NCI-H1436 (cell line): Measurements from ENCODE around the gene MTHFD1L.
"Not testable (repeated sequence)": the region's sequence is repeated elsewhere in the genome, so short reads cannot be mapped to it uniquely, and the experiment has no call there.

Source experiments
- DNase-seq: peaks from one replicate; lab custom pipeline; 2025; lab: John Stamatoyannopoulos, UW

MTHFD1L gene

DNA sequence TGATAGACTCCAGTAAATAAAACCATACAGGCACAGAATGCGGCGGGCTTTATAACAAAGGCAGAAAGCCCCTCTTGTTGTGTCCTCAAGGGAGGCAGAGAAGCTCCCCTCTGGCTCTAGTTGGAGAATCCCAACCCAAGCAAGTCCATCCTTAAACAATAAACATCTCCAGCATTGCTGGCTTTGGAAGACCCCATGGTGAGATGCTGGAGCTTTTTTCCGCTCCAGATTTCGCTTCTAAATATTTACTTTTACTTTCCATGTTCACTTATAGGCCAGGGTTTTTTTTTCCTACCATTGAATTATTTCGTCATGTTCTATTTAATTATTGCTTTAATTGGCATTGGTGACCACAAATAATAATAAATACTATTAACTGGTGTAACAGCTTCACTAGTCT, 176.2 kb downstream of the MTHFD1L start:
- DNase-seq, result no peak

DNA sequence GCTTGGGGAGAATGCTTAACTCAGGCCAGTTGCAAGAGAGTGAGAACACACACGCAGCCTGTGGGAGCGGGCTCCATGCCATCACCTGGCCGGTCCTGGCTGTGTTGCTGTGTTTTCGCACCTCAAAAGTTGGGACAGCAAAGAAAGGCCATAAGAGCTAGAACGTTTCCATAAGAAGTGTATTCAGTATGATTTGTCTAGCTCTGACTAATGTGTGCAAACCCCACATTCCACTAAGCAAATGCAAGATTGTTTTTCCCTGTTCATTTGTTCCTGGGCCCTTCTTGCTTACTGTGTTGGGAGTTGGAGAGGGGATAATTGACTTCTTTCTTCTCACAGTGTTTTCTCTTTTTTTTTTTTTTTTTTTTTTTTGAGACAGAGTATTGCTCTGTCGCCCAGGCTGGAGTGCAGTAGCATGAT, 177.4 kb downstream of the MTHFD1L start:
- not testable (repeated sequence) for DNase-seq

DNA sequence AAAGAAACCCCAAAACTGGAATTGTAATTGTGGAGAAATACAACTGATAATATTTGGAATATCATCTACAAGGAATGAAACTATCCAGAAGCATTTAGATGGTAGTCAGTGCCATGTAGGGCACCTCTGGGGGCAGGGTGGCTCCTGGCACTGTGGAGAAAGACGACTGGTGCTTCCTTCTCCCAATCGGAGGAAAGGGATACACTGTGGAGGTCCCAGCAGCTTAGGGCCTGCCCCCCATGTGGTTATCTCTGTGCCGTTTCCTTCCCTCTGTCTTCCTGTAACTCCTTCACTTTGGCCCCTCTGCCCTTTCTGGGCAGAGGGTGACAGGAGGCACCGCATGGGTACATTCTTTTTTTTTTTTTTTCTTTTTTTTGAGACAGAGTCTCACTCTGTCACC, 178.4 kb downstream of the MTHFD1L start:
- DNase-seq, result no peak

DNA sequence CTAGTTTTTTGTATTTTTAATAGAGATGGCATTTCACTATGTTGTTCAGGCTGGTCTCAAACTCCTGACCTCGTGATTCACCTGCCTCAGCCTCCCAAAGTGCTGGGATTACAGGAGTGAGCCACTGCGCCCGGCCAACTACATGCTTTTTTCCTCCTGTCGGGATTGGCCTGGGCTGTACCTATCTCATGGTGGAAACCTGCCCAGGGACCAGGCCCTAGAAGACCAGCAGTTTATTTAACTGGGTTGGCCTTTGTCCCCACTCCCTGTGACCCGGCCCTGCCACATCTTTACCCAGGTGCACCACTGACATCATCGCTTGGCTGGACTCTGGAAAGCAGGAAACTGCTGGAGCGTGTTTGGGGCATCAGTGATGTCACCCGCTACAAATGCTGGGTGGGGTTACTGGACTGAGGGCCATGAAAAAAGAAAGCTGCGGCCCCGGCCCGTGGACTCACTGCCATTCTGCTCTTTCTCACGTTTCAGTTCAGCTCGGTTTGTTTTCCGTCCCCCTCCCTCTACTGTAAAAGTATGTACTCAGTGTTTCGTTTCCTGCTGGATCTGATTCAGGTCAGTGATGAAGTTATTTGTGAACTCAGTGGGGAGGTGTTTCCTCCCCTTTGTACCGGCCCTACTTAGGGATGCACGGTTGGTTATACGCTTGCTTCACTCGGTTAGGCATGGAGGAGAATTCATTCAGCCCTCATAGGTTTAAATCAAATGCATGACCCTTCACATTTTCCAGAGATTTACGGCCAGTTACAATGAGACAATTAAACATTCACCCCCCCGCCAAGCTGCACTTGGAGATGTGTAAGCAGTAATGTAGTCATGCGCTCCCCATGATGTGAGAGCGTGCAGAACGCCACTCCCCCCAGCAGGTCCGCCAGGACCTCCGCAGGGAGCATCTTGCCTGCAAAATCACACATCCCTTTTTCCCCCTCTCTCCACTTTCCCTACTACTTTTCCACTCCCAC, 179.3 kb downstream of the MTHFD1L start:
- no peak for DNase-seq

- not testable (repeated sequence) for DNase-seq
Measured at GRCh38 chr6:151045511-151046222, 180.2 kb downstream of the MTHFD1L start.

DNA sequence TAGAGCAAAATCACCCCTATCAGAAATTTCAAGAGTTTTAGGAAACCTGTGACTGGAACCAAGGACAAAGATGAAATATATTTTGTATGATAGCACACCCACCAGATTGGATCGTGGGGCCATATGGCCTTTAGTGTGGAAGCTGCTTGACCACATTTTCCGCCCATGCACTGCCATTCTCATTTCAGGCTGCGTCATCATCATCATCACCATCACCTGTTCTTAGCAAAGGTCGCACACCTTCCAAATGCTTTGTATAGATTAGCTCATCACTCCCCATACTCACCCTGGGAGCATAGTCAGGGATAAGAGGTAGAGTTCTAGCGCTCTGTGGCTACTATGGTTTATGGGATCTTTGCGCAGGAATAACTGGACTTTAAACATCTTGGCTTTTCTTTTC, 185.7 kb downstream of the MTHFD1L start:
- no peak for DNase-seq

GRCh38 chr6:151052021-151052646, 186.6 kb downstream of the MTHFD1L start:
- DNase-seq, result no peak

- DNase-seq, result no peak
Measured at GRCh38 chr6:151054306-151054705, 188.8 kb downstream of the MTHFD1L start.

- DNase-seq, result no peak
Measured at GRCh38 chr6:151056230-151056907, 190.9 kb downstream of the MTHFD1L start.

- DNase-seq, result no peak
Measured at GRCh38 chr6:151057061-151057460, 191.6 kb downstream of the MTHFD1L start.

- no peak for DNase-seq
Measured at GRCh38 chr6:151058021-151058733, 192.7 kb downstream of the MTHFD1L start.

DNA sequence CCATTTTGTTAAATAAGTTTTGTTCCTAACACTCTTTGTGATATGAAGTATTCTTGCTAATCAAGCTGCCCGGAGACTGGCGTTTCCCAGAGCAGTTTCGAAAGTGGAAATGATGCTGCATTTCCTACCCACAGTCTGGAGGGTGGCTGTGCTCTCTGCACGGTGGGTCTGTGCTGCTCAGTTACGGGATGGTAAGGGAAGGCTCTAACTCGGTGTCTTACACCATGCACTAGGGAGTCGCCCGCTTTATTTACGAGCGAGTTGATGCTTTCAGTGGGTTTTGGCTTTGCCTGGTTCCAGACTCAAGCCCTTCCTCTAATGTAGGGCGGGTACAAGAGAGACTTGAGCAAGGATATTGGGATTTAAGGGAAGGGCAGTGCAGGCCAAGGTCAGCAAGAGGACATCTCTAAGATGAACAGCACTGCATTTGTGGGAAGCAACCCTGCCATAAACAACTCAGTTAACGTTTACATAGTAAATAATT, 194.2 kb downstream of the MTHFD1L start:
- DNase-seq, result no peak

DNA sequence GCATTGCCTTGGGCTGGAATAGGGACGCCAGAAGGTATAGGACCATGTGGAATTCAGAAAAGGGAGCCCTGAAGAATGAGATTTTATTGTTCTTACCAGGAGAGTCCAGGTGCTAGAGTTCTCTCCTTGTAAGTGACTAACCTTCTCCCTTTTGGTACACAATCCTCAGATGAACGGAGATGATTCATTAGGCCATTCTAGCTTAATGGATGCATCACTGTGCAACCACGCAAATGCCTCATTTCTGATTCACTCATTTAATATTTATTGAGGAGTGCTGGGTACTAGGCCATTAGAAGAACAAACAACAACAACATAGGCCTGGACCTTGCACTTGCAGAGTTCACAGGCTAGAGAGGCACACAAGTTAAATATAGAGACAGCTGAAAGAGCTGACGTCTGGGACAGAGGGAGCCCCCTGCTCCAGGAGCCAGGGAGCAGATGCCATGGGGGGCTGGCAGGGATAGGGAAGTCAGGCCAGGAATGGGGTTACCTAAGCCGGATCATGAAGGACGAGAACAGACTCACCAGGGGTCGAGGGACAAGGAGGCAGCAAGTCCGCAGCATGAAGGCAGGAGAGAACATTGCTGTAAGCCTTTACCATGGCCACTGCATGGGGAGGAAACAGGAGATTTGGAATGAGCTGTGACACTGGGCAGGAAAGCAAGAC, 194.7 kb downstream of the MTHFD1L start:
- no peak for DNase-seq

- DNase-seq, result no peak
Measured at GRCh38 chr6:151060766-151061531, 195.4 kb downstream of the MTHFD1L start.

GRCh38 chr6:151063352-151063751, 197.8 kb downstream of the MTHFD1L start:
- DNase-seq, result no peak

DNA sequence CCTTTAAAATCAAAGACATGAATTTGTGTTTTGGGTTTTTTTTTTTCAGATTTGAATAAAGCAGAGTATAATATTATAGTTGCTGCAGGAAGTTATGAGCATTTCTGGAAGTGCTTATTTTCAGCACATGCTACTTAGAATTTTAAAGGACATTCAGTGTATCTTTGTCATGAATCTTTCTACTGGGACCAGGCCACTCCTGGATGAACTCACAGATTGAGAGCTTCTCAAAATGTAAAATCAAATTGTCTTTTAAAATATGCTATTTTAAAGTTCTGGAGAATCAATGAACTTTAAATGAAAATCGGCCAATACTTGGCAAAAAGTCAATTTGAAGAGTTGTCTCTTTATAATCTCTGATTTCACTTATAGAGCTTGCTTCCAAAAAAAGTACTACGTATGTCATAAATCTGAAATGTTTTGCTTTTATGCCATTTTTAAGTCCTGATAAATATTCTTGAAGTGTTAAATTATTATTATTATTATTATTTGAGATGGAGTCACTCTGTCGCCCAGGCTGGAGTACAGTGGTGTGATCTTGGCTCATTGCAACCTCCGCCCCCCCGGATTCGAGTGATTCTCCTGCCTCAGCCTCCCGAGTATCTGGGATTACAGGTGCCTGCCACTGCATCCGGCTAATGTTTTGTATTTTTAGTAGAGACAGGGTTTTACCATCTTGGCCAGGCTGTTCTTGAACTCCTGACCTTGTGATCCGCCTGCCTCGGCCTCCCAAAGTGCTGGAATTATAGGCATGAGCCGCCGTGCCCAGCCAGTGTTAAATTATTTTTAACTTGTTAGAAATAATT, 198.5 kb downstream of the MTHFD1L start:
- DNase-seq, result no peak

DNA sequence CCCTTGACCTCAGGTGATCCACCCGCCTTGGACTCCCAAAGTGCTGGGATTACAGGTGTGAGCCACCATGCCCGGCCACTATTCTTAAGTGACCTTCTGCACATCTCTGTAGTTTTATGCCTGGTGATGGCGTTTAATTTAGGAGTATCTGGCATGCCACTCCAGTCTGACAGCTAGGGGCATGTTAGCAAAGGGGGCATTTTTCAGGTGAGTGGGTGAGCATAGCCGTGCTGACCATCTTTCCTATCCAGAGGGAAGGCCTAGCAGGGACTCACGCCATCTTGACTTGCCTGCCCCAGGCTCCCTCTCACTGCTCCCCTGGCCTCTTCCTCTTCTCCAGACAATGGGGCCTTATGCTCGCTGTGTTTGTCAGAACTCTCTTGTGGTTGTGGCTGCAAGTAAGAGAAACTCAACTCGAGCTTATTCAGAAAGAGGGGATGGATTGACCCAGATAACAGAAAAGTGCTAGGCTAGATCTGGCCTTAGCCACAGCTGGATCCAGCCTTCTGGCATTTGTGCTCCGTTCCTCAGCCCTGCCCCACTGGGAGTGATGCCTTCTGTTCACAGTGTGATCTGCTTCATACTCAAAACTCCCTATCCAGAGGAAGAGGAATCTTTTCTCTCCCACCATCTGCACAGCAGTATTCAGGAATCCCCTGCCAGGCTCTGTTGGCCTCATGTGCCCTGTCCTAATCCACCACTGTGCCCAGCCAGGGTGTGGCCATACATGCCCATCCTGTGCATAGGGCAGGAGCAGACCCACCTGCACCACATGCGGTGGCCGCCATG, 199.7 kb downstream of the MTHFD1L start:
- DNase-seq, result no peak
